GM21723 (cell line): ENCODE measurements around the gene NLRX1.
"Not testable (repeated sequence)": the region's sequence is repeated elsewhere in the genome, so short reads cannot be mapped to it uniquely, and the experiment has no call there.

Source experiments
- ATAC-seq: cut with Tn5 transposase; IDR thresholded peaks from one replicate; pipeline ENCODE4 v1.9.1; 2021; ENCODE audit warnings: mild to moderate bottlenecking, moderate library complexity; ENCODE audit not compliant: unreplicated experiment

The NLRX1 gene

GRCh38 chr11:119205574-119206510 lies 37.3 kb downstream of the NLRX1 start, which contains the start of gene CBL:
TSS of gene CBL (plus strand) at chr11:119206339. CDS start at chr11:119206418, 79 bp downstream.
- peak; percentile 82 for ATAC-seq

DNA sequence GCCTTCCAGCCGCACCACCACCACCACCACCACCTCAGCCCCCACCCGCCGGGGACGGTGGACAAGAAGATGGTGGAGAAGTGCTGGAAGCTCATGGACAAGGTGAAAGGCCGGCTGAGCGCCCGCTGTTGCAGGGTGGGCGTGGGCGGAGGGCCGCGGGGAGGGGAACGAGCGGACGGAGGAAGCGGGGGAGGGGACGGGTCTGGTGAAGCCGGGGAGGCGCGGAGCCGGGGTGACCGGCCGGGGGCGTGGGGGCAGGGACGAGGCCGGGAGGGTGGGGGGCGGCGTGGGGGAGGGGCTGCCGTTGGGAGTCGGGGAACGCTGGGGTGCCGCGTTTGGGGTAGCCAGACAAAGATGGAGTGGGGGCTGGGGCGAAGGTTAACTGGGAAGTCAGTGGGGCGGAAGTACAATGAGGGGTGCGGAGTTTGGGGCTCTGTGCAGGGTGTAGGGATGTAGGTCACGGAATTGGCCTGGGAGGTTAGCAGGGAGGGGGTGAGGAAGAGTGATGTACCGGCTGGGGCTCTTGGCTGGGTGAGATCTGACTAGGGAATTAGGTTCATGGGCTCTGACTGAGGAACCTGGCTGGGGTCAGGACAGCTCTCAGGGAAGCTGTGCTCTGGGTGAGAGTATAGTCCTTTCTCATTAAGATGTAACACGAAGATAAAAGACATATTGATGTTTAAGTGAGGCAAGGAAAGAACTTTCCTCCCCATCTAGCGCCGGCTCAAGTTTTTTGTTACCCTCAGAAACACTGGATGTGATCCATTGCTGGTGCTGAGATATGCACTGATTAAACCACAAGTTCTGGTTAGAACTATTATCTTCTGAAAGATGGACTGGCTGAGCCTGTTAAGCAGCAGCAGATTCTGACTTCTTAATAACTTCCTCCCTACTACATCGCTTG lies 38.2 kb downstream of the NLRX1 start:
- peak; percentile 31 for ATAC-seq

DNA sequence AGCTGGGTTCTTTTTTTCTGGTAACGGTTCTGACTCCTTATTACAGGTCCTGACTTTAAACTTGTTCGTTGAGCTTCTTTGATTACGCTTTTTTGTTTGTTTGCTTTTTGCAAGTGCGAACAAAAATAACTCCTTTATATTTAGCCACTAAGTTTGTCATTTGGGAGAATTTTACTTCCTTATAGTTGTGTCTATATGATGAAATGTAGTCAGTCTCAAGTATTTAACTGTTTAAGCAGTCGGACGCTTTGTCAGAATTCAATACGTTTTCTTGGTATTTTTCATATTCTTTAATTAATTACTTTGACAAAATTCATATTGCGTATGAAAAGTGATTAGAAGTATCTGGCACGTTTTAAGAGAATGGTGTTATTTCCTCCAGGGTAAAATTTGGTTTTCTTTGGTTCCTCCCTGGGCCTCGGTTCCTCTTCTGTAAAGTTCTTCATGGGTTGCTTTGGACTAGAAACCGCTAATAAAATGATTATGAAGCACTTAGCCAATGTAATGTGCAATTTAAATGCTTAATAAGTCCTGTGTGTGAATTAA lies 39.0 kb downstream of the NLRX1 start:
- no peak for ATAC-seq

DNA sequence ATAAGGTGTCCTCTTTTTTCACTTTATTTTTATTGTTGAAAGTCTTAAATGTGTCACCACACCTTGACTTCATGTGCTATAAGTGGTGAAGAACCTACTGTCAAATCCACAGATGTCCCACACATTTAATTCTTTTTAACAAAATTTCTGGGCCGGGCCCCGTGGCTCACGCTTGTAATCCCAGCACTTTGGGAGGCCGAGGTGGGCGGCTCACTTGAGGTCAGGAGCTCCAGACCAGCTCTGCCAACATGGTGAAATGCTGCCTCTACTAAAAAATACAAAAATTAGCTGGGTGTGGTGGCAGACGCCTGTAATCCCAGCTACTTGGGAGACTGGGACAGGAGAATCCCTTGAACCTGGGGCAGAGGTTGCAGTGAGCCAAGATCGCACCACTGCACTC lies 40.7 kb downstream of the NLRX1 start:
- no peak for ATAC-seq

GRCh38 chr11:119210050-119210449 lies 41.5 kb downstream of the NLRX1 start:
- no peak for ATAC-seq

GRCh38 chr11:119218141-119218878 lies 49.8 kb downstream of the NLRX1 start:
- ATAC-seq: no peak

- ATAC-seq: no peak
Observed at GRCh38 chr11:119222308-119222707, 53.8 kb downstream of the NLRX1 start.

DNA sequence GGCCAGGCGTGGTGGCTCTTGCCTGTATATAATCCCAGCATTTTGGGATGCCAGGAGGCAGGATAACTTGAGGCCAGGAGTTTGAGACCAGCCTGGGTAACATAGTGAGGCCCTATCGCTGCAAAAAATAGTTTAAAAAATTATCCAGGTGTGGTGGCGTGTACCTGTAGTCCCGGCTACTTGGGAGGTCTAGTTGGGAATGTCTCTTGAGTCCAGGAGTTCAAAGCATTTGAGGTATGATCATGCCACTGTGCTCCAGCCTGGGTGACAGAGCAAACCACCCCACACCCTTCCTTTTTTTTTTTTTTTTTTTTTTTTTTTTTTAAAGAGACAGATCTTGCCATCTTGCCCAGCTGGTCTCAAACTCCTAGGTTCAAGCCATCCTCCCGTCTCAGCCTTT lies 54.4 kb downstream of the NLRX1 start:
- ATAC-seq: no peak

GRCh38 chr11:119223856-119224255 lies 55.3 kb downstream of the NLRX1 start:
- ATAC-seq: no peak

GRCh38 chr11:119228535-119229287 lies 60.2 kb downstream of the NLRX1 start:
- ATAC-seq: not testable (repeated sequence)

DNA sequence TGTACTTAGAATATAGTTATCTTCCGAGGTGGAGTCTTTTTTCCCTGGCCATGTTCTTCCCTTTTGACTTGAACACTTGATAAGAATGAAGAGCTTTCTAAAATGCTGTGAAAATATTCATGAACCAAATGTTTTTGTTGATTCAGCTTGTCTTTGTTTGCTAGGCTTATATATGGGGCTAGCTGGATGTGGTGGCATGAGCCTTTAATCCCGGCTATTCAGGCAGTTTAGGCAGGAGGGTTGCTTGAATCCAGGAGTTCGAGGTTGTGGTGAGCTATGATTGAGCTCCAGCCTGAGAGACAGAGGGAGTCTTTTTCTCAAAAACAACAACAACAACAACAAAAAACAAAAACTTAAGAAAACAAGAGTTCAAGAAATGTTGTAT lies 60.8 kb downstream of the NLRX1 start:
- no peak for ATAC-seq

DNA sequence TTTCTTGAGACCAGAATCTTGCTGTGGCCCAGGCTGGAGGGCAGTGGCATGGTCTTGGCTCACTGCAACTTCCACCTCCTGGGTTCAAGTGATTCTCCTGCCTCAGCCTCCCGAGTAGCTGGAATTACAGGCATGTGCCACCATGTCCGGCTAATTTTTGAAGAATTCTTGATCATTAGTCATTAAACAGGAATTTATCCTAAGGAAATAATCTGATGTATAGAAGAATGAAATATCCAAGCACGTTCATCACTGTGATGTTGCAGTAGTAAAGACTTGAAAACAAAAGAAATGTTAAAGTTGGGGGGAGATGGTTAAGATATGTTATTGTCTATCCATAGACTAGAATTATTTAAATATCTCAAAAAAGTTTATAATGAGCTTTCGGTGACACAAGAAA lies 61.2 kb downstream of the NLRX1 start:
- ATAC-seq: no peak
